Measurements from ENCODE around the gene DNASE1. TPM values are rescaled to one million over a fixed set of nuclear protein-coding genes. Genes with fewer than 3 reads are reported as not detected.
"Not testable (repeated sequence)": the region's sequence is repeated elsewhere in the genome, so short reads cannot be mapped to it uniquely, and the experiment has no call there.

Gene DNASE1
- 100 to 1,000 TPM in 3 of 4 donors, 10 to 100 TPM in 1; 80.9 to 773 (median 653) TPM for total RNA-seq

- peak within 1 kb of the TSS in 3 of 4 donors; percentile 26 to 66 (median 61) for H3K4me3 ChIP-seq
- peak; percentile 39 to 92 (median 92) for DNase-seq
- peaks cover 2 to 63% (median 3%) of the 10 kb centered on the region in 3 donors for H3K36me3 ChIP-seq
- TF ChIP-seq POLR2A (IDR thresholded peaks at IDR 0.05): peak; percentile 82 to 87
- peak; percentile 40 to 95 (median 82) for TF ChIP-seq CTCF (IDR thresholded peaks at IDR 0.05)
- peak within 1 kb of the TSS in 3 of 4 donors; percentile 74 to 96 (median 94) for H3K27ac ChIP-seq
- no peaks in the 10 kb centered on the region for H3K9me3 ChIP-seq
- H3K27me3 ChIP-seq: no peaks in the 10 kb centered on the region
- peaks cover 0 to 4% (median 0%) of the 10 kb centered on the region in 4 donors for H3K4me1 ChIP-seq
Observed at GRCh38 chr16:3654249-3654991, at the start of gene DNASE1. Gene DNASE1 (plus strand): TSS chr16:3654691. CDS start chr16:3655374, 683 bp downstream.

DNA sequence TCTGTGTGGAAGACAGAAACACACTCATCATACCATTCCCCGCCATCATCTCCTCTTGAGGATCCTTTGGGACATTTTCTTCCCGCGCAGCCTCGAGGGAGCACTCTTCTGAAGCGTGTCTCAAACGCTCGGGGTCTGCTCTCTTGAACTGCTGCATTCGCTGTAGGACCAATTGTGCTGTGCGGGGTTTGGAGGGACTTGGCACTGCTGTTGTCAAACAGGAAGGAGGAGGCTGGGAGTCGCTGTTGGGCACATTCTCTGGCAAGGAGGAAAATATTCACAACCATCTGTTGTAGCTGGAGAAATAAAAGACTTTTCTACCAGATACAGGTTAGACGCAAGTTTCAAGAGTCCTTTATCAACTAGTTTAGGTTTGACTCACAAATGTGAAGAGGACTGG lies 48.0 kb upstream of the DNASE1 start:
- Histone ChIP-seq H3K9me3 (no peaks in the 10 kb centered on the region), H3K4me3 (no peak overlapping the region), H3K27ac (no peak overlapping the region), H3K36me3 (peaks cover 0 to 18% (median 0%) of the 10 kb centered on the region in 3 donors), H3K27me3 (no peaks in the 10 kb centered on the region), H3K4me1 (peaks cover 0 to 15% (median 0%) of the 10 kb centered on the region in 4 donors)
- DNase-seq: peak in 1 of 3 donors; percentile 37
- TF ChIP-seq POLR2A (IDR thresholded peaks at IDR 0.05): no peak
- TF ChIP-seq CTCF (IDR thresholded peaks at IDR 0.05): no peak

DNA sequence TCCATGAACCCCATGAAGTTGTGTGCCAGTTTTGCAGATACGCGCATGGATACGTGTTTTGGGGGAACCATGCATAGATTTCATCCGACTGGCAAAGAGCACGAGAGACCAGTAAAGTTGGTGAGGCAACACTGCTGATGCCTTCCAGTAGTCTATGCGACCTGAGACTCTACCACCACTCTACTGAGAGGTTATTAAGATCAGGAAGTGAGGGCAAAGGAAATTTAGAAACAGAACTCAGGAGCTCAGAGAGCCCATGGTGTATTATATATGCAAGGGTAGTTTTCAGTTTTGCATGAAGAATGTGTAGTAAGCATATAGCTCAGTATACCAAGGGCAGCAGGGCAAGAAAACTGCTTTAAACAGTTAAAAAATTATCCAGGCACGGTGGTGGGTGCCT lies 47.3 kb upstream of the DNASE1 start:
- no peaks in the 10 kb centered on the region for H3K9me3 ChIP-seq
- DNase-seq: no peak
- H3K4me1 ChIP-seq: peaks cover 0 to 16% (median under 1%) of the 10 kb centered on the region in 4 donors
- no peak overlapping the region for H3K4me3 ChIP-seq
- peaks cover 0 to 11% (median 0%) of the 10 kb centered on the region in 3 donors for H3K36me3 ChIP-seq
- H3K27ac ChIP-seq: no peak overlapping the region
- TF ChIP-seq POLR2A (IDR thresholded peaks at IDR 0.05) (no peak), CTCF (IDR thresholded peaks at IDR 0.05) (no peak)
- H3K27me3 ChIP-seq: no peaks in the 10 kb centered on the region

DNA sequence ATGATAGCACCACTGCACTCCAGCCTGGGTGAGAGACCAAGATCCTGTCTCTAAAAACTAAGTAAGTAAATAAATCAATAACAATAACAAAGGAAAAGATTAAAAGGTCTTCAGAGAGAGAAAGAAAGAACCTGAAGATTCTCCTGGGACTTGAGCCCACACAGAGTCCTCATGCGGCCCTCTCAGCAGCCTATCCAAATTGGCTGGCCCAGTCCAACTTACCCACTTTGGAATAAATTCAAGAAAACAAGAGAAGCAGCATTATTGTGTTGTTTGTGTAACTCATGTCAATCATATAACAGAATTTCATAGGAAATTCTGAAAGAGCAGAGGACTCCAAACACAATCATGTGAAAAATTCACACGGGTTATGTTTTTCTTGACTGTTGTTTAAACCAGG lies 46.9 kb upstream of the DNASE1 start:
- Histone ChIP-seq H3K4me1 (peaks cover 0 to 20% (median 3%) of the 10 kb centered on the region in 4 donors), H3K4me3 (no peak overlapping the region), H3K27me3 (no peaks in the 10 kb centered on the region), H3K9me3 (no peaks in the 10 kb centered on the region), H3K27ac (no peak overlapping the region), H3K36me3 (peaks cover 0 to 11% (median 0%) of the 10 kb centered on the region in 3 donors)
- peak in 1 of 3 donors; percentile 17 for DNase-seq
- no peak for TF ChIP-seq POLR2A (IDR thresholded peaks at IDR 0.05)
- no peak for TF ChIP-seq CTCF (IDR thresholded peaks at IDR 0.05)

DNA sequence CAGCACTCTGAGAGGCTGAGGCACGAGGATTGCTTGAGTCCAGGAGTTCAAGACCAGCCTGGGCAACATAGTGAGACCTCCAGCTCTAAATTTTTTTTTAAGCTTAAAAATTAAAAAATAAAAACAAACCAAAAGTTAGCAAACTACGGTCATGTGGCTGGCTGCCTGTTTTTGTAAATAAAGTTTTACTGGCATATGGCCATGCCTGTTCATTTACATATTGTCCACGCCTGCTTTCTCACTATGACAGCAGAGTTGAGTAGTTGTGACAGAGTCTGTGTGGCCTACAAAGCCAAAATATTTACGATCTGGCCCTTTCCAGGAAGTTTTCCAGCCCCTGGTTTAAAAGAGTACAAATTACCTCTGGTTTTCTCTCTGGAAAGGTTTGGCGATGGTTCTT lies 46.4 kb upstream of the DNASE1 start:
- DNase-seq: peak in 1 of 3 donors; percentile 24
- no peaks in the 10 kb centered on the region for H3K9me3 ChIP-seq
- H3K4me1 ChIP-seq: peaks cover 0 to 25% (median 6%) of the 10 kb centered on the region in 4 donors
- H3K36me3 ChIP-seq: peaks cover 0 to 11% (median 0%) of the 10 kb centered on the region in 3 donors
- no peak for TF ChIP-seq POLR2A (IDR thresholded peaks at IDR 0.05)
- no peak for TF ChIP-seq CTCF (IDR thresholded peaks at IDR 0.05)
- no peak overlapping the region for H3K4me3 ChIP-seq
- no peak overlapping the region for H3K27ac ChIP-seq
- no peaks in the 10 kb centered on the region for H3K27me3 ChIP-seq

GRCh38 chr16:3608976-3609375 lies 45.5 kb upstream of the DNASE1 start:
- H3K36me3 ChIP-seq: not testable (repeated sequence)
- H3K4me1 ChIP-seq: peaks cover 0 to 29% (median 7%) of the 10 kb centered on the region in 4 donors

More at GRCh38 chr16:3608976-3609375, 45.5 kb upstream of the DNASE1 start:
- H3K4me3 ChIP-seq, H3K27ac ChIP-seq, H3K9me3 ChIP-seq, H3K27me3 ChIP-seq: not testable (repeated sequence)
- peak in 1 of 3 donors; percentile 29 for DNase-seq
